Neural cell (in vitro differentiated cells): ENCODE measurements around the gene IDS. TPM values are rescaled to one million over a fixed set of nuclear protein-coding genes. Genes with fewer than 3 reads are reported as not detected.
"Not testable (repeated sequence)": the region's sequence is repeated elsewhere in the genome, so short reads cannot be mapped to it uniquely, and the experiment has no call there.

Experiments
- H2AFZ ChIP-seq: fragments of 200-600, 300-800 bp; sonication (generic), shearing (Covaris generic); 2 replicates; pipeline ENCODE4 v1.6.0; 2014; ENCODE audit warnings: low read depth, mild to moderate bottlenecking, antibody characterized with exemption, low read length, moderate library complexity
- H3F3A ChIP-seq: fragments of 200-600 bp; shearing (Covaris generic); 2 replicates; pipeline ENCODE4 v1.6.1; 2016; ENCODE audit warnings: mild to moderate bottlenecking, moderate library complexity, mixed read lengths, antibody characterized with exemption, low read length; ENCODE audit not compliant: insufficient read depth, poor library complexity, severe bottlenecking
- H3K27ac ChIP-seq: fragments of 200-600, 300-800 bp; sonication (generic), shearing (Covaris generic); 2 replicates; pipeline ENCODE4 v1.5.1; 2014; ENCODE audit warnings: mild to moderate bottlenecking, low read length, moderate library complexity
- H3K27me3 ChIP-seq: fragments of 300-800, 200-600 bp; sonication (generic), shearing (Covaris generic); 2 replicates; pipeline ENCODE4 v1.6.0; 2014; ENCODE audit warnings: mild to moderate bottlenecking, low read depth, low read length, moderate library complexity; ENCODE audit not compliant: insufficient read depth
- H3K36me3 ChIP-seq: fragments of 300-800, 200-600 bp; sonication (generic), shearing (Covaris generic); 2 replicates; pipeline ENCODE4 v1.5.1; 2014; ENCODE audit warnings: mild to moderate bottlenecking, antibody characterized with exemption, low read length, moderate library complexity; ENCODE audit not compliant: insufficient read depth
- H3K4me2 ChIP-seq: fragments of 300-800, 200-600 bp; sonication (generic), shearing (Covaris generic); 2 replicates; pipeline ENCODE4 v1.6.0; 2014; ENCODE audit warnings: mild to moderate bottlenecking, low read length
- H3K4me3 ChIP-seq: fragments of 300-800, 200-600 bp; sonication (generic), shearing (Covaris generic); 2 replicates; pipeline ENCODE4 v1.5.1; 2014; ENCODE audit warnings: mild to moderate bottlenecking, low read length, moderate library complexity
- H3K79me2 ChIP-seq: fragments of 200-600 bp; shearing (Covaris generic); replicated peaks from 2 replicates; pipeline ENCODE4 v1.6.0; 2014; ENCODE audit warnings: mild to moderate bottlenecking, low read length, moderate library complexity; ENCODE audit not compliant: insufficient read depth
- H3K9ac ChIP-seq: fragments of 300-800, 200-600 bp; sonication (generic), shearing (Covaris generic); 2 replicates; pipeline ENCODE4 v1.6.1; 2016; ENCODE audit warnings: mild to moderate bottlenecking, low read length, mixed read lengths
- H3K9me2 ChIP-seq: fragments of 200-600 bp; shearing (Covaris generic); 2 replicates; pipeline ENCODE4 v1.6.1; 2016; ENCODE audit warnings: mild to moderate bottlenecking, low read length, mixed read lengths; ENCODE audit not compliant: insufficient read depth
- H3K9me3 ChIP-seq: fragments of 200-600, 300-800 bp; sonication (generic), shearing (Covaris generic); 2 replicates; pipeline ENCODE4 v1.6.1; 2016; ENCODE audit warnings: mild to moderate bottlenecking, mixed run types, low read length, moderate library complexity, mixed read lengths
- H4K20me1 ChIP-seq: fragments of 200-600 bp; shearing (Covaris generic); 2 replicates; pipeline ENCODE4 v1.6.1; 2016; ENCODE audit warnings: mild to moderate bottlenecking, mixed run types; ENCODE audit not compliant: insufficient read depth
- RAD21 ChIP-seq: fragments of 450-650 bp; conservative IDR thresholded peaks from 2 replicates; pipeline ENCODE4 v1.6.1; 2014; ENCODE audit warnings: antibody characterized with exemption, mild to moderate bottlenecking, moderate library complexity
- TAF1 ChIP-seq: IDR thresholded peaks from 2 replicates; pipeline ENCODE4 v1.6.1; 2012; ENCODE audit warnings: low read depth
- polyA plus RNA-seq: library from polyadenylated mRNA; depleted of rRNA; stranded (reverse); fragments of >200 nt; gene quantifications from 2 replicates; pipeline ENCODE4 v1.2.3, GENCODE V29; 2014
- TF ChIP-seq, protein P1 (sequence below): fragments of 450-650 bp; IDR thresholded peaks from 2 replicates; pipeline ENCODE4 v1.5.1; 2014; ENCODE audit warnings: antibody characterized with exemption, mild to moderate bottlenecking, moderate library complexity; ENCODE audit not compliant: poor library complexity, severe bottlenecking
- TF ChIP-seq, protein P2 (sequence below): IDR thresholded peaks from 2 replicates; pipeline ENCODE4 v1.6.1; 2012; ENCODE audit warnings: borderline replicate concordance

Gene IDS
- polyA plus RNA-seq, 1 donor from 2014 or later, result 52.0 TPM

DNA sequence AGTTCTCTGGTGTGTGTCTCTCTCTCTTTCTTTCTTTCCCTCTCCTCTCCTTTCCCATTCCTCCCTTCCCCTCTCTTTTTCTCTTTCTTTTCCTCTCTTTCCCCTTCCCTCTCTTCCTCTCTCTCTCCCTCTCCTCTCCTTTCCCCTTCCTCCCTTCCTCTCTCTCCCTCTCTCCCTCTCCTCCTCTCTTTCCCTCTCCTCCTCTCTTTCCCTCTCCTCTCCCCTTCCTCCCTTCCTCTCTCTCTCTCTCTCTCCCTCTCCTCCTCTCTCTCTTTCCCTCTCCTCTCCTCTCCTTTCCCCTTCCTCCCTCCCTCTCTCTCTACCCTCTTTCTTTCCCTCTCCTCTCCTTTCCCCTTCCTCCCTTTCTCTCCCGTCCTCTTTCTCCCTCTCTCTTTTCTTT lies 23.3 kb upstream of the IDS start:
- H3K9me3 ChIP-seq, result no peaks in the 10 kb centered on the region
- no peak for TF ChIP-seq TAF1
- H3K27ac ChIP-seq, result no peak overlapping the region
- H3K9me2 ChIP-seq, result no peaks in the 10 kb centered on the region
- no peaks in the 10 kb centered on the region for H3K79me2 ChIP-seq
- H2AFZ ChIP-seq, result no peak overlapping the region
- no peak overlapping the region for H3K4me2 ChIP-seq
- H3K4me3 ChIP-seq, result no peak overlapping the region
- H3F3A ChIP-seq, result no peaks in the 10 kb centered on the region
- no peaks in the 10 kb centered on the region for H3K27me3 ChIP-seq
- H3K36me3 ChIP-seq, result no peaks in the 10 kb centered on the region
- no peak overlapping the region for H3K9ac ChIP-seq
- H4K20me1 ChIP-seq, result no peaks in the 10 kb centered on the region

DNA sequence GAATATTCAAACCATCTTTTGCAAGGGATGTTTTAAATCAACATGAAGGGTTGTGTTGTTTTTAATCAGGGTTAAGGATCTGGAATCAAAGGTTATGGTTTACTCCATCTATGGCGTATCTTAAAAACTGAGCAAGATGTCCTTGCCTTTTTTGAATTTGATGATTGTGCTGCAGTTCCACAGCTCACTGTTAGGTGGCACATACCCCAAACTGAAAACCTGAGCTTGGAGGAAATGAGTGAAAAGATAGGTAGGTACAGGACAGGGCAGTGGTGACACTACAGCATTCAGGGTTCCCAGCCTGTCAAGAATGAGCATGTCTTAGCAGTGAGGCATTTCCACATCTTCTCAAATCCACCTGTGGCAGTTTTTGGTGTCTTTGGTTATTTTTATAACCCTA lies 22.6 kb upstream of the IDS start:
- Histone ChIP-seq H3K4me2 (no peak overlapping the region), H3K9me2 (no peaks in the 10 kb centered on the region), H3K9ac (no peak overlapping the region), H3K36me3 (no peaks in the 10 kb centered on the region), H3K9me3 (no peaks in the 10 kb centered on the region), H3F3A (no peaks in the 10 kb centered on the region), H4K20me1 (no peaks in the 10 kb centered on the region), H2AFZ (no peak overlapping the region), H3K27ac (no peak overlapping the region), H3K27me3 (no peaks in the 10 kb centered on the region), H3K4me3 (no peak overlapping the region), H3K79me2 (no peaks in the 10 kb centered on the region)
- TF ChIP-seq, protein P1, sequence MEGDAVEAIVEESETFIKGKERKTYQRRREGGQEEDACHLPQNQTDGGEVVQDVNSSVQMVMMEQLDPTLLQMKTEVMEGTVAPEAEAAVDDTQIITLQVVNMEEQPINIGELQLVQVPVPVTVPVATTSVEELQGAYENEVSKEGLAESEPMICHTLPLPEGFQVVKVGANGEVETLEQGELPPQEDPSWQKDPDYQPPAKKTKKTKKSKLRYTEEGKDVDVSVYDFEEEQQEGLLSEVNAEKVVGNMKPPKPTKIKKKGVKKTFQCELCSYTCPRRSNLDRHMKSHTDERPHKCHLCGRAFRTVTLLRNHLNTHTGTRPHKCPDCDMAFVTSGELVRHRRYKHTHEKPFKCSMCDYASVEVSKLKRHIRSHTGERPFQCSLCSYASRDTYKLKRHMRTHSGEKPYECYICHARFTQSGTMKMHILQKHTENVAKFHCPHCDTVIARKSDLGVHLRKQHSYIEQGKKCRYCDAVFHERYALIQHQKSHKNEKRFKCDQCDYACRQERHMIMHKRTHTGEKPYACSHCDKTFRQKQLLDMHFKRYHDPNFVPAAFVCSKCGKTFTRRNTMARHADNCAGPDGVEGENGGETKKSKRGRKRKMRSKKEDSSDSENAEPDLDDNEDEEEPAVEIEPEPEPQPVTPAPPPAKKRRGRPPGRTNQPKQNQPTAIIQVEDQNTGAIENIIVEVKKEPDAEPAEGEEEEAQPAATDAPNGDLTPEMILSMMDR, result peak; percentile 48
- peak; percentile 12 for TF ChIP-seq RAD21
- TF ChIP-seq, protein P2, sequence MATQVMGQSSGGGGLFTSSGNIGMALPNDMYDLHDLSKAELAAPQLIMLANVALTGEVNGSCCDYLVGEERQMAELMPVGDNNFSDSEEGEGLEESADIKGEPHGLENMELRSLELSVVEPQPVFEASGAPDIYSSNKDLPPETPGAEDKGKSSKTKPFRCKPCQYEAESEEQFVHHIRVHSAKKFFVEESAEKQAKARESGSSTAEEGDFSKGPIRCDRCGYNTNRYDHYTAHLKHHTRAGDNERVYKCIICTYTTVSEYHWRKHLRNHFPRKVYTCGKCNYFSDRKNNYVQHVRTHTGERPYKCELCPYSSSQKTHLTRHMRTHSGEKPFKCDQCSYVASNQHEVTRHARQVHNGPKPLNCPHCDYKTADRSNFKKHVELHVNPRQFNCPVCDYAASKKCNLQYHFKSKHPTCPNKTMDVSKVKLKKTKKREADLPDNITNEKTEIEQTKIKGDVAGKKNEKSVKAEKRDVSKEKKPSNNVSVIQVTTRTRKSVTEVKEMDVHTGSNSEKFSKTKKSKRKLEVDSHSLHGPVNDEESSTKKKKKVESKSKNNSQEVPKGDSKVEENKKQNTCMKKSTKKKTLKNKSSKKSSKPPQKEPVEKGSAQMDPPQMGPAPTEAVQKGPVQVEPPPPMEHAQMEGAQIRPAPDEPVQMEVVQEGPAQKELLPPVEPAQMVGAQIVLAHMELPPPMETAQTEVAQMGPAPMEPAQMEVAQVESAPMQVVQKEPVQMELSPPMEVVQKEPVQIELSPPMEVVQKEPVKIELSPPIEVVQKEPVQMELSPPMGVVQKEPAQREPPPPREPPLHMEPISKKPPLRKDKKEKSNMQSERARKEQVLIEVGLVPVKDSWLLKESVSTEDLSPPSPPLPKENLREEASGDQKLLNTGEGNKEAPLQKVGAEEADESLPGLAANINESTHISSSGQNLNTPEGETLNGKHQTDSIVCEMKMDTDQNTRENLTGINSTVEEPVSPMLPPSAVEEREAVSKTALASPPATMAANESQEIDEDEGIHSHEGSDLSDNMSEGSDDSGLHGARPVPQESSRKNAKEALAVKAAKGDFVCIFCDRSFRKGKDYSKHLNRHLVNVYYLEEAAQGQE, result no peak

DNA sequence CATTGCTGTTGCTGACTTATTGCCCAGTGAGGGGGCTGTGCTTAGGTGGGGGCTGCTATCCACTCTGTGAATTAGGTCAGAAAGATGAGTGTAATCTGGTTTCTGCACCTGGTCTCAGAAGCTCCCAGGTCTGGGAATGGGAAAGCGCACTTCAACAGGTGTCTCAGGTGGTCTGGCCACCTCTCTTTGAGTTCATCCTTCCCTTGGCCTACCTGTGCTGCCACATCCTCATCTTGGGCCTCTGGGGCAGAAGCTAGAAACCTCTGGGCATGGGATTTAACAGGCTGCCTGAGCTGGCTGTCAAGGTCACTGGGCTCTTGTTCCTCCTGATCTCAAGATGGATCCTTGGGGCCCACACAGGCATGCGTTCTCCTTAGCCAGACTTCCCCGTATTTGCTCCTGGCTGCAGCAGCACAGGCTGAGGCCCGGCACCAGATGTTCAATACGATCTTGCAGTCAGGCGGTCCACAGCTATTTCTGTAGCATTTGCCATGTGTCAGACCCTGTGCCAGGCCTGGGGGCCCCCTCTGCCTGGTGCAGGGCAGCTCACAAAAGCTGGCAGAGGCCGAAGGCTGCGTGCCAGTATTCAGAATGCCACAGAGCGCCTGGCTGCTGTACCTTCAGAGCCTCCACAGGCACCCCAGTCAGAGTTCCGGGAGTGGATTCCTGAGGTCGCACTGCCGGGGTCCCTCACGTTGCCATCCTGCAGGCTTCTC lies 21.4 kb upstream of the IDS start:
- not testable (repeated sequence) for H3K9me2 ChIP-seq, H3K4me3 ChIP-seq, H3K27me3 ChIP-seq, H3K9ac ChIP-seq, H3F3A ChIP-seq, H4K20me1 ChIP-seq, H3K4me2 ChIP-seq, H2AFZ ChIP-seq, H3K36me3 ChIP-seq, H3K9me3 ChIP-seq, H3K27ac ChIP-seq, H3K79me2 ChIP-seq

DNA sequence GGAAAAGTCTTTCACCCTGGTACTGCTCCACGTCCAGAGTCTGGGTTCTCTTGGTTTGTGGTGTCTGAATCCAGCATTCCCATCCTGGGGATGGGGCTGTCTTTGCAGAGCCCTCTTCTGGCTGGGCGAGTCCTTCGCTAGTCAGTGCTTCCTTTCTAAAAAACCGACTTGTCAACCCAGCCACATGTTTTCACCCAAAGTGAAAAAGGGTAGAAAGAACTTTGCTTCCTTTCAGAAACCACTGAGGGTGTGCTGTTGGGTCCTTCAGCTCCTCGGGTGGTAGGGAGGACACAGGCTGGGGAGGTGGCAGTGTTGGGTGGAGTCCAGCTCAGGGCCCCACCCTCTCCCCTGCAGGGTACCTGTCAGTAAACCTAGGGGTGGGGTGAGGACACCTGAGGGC lies 20.8 kb upstream of the IDS start:
- H3K36me3 ChIP-seq, H3K9ac ChIP-seq, H4K20me1 ChIP-seq, H3K4me2 ChIP-seq, H3K4me3 ChIP-seq, H3K27ac ChIP-seq, H3K27me3 ChIP-seq, H2AFZ ChIP-seq, H3F3A ChIP-seq, H3K9me2 ChIP-seq, H3K79me2 ChIP-seq, H3K9me3 ChIP-seq: not testable (repeated sequence)

DNA sequence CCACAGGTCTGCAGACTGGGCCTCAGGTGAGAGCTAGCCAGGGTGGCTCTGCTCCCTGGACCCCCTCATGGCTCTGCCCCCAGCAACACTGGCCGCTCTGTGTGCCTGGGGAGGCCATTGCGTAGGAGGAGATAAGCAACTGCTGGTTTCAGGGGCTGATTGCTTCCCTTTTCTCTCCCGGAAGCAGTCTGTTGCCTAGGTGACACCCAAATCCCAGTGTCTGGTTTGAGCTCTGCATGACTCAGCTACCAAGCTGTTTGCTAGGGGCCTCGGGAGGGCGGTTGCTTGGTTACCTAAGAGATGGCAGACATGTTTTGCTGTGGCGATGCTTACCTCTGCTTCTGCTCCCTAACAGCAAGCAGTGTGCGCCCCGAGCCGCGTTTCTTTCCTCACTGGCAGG lies 20.3 kb upstream of the IDS start:
- H3K4me3 ChIP-seq, H3F3A ChIP-seq, H3K36me3 ChIP-seq, H3K27me3 ChIP-seq, H3K4me2 ChIP-seq, H3K9me2 ChIP-seq, H3K9ac ChIP-seq, H3K79me2 ChIP-seq, H2AFZ ChIP-seq, H3K9me3 ChIP-seq, H3K27ac ChIP-seq, H4K20me1 ChIP-seq: not testable (repeated sequence)
